Vagina (tissue), 2 donors: ENCODE data around the gene APPL2.

Experiments used
- CTCF ChIP-seq, 3 experiments: fragments of 450-650 bp in 2 of 3; fragments of 200-600 bp in 1 of 3; sonication (generic) in 1 of 3; IDR thresholded peaks; one replicate each; pipeline ENCODE4 v1.5.1; 2017 to 2019; ENCODE audit warnings: antibody characterized with exemption in 3 of 3, mild to moderate bottlenecking in 2 of 3, moderate library complexity in 2 of 3
- POLR2A ChIP-seq, 2 donors: fragments of 450-650 bp; IDR thresholded peaks; one replicate each; pipeline ENCODE4 v1.6.1; 2017; ENCODE audit warnings: antibody characterized with exemption in 2 of 2, mild to moderate bottlenecking in 2 of 2, moderate library complexity in 2 of 2

- TF ChIP-seq CTCF (IDR thresholded peaks at IDR 0.05): peak in 2 of 3 experiments; percentile 4 to 56
- no peak for TF ChIP-seq POLR2A (IDR thresholded peaks at IDR 0.05)
These were observed 43.6 kb upstream of the APPL2 start for GRCh38 chr12:105279460-105280056.
